GM21528 (cell line): ENCODE data around the gene ELP1.
"Not testable (repeated sequence)": the region's sequence is repeated elsewhere in the genome, so short reads cannot be mapped to it uniquely, and the experiment has no call there.

Experiments
- ATAC-seq: cut with Tn5 transposase; IDR thresholded peaks from one replicate; pipeline ENCODE4 v1.9.1; 2021; ENCODE audit warnings: mild to moderate bottlenecking, moderate library complexity; ENCODE audit not compliant: unreplicated experiment, low FRiP score

The ELP1 gene

GRCh38 chr9:108933718-108934322 lies at the start of gene ELP1:
Gene ELP1, minus strand, starts transcription at chr9:108934124. Its CDS starts 2,978 bp downstream, at chr9:108931146.
- peak; percentile 89 for ATAC-seq

DNA sequence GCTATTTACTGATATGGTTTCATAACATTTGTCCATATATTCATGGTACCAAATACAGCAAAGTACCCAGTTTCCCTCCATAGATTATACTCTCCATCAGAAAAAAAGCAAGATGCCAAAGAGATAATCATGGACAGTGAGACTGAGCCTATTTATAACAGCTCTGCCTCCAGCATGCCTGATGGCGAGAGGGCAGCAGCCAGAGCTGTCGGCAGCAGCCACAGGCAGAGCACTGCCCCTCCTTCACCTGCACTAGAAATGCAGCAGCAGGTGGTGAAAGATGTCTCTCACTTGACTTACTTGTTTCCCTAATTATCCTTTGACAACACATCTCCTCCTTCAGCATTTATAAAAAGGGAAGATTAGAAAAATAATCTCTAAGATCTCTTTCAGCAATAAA lies 47.0 kb upstream of the ELP1 start:
- ATAC-seq: no peak

GRCh38 chr9:108978205-108978604 lies 44.3 kb upstream of the ELP1 start:
- no peak for ATAC-seq

GRCh38 chr9:108973895-108974294 lies 40.0 kb upstream of the ELP1 start:
- ATAC-seq: no peak

DNA sequence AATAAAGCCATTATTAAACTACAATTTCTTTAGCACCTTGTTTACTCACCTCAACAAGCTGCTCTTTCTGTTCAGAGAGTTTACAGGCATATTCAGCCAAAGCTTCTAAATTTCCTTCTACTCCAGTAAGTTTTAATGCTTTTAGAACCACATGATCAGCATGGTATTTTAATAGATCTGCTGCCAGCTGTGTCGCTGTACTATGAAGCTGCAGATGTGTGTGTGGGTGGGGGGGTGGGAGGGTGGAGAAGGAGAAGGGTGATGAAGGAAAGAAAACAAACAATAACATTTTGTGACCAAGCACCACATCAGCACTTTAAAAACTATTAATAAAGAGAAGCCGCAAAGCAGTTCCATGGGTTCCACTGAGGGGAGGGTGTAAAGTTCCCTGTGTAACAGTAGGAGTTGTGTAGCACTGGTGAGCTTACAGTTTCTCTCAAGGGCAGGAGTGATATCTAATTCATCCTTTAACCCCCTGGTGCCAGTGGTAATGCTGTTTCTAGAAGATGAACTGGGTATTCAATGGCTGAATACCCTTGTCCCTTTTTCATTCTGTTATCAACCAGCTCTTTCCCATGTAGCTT lies 38.8 kb upstream of the ELP1 start:
- no peak for ATAC-seq

GRCh38 chr9:108972186-108972585 lies 38.3 kb upstream of the ELP1 start:
- ATAC-seq: no peak

- ATAC-seq: not testable (repeated sequence)
Observed at GRCh38 chr9:108971392-108971791, 37.5 kb upstream of the ELP1 start.

DNA sequence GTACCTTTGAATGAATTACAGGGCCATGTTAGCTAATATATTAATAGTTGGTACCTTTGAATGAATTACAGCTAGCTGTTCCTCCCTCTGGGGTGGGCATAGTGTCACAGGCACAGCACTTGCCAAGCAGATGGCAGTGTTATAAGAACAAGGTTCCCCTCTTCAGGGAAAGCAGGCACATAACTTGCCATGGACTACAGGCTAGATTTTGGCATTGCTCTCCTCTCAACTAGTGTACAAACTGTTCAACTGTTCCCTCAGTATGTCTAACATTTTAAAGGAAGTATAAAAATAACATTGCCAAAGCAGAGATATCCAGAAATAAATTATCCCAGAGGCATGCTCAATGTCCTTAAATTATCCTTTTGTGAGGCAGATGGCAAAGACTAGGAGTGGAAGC lies 34.0 kb upstream of the ELP1 start:
- no peak for ATAC-seq

DNA sequence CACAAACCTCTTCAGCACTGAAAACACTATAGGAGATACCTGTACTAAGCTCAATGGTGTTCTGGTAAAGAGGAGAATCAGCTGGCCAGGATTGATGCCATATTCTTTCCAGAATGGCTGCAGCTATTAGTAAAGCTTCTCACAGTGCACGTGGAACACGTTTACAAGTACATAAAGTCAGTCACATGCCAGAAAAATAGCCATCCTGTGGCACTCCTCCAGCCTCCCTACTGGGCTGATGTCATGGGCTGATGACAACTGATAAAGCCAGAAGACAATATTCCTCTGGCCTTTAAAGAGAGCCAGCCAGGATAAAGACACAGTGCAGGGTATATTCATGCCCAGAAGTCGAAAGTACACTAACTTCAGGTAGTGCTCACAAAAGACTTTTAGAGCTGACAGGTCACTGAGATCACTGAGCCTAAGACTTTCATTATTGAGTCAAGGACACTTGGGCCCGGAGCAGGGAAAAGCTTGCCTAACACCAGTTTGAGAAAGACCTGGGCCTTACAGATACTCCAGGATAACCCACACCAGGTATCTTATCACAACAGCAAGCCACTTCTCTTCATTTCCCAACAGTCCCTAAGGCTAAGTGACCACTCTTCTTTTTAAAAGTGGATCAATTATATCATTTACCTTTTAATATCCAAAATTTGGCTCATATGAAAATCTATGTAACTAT lies 29.7 kb upstream of the ELP1 start:
- no peak for ATAC-seq

GRCh38 chr9:108961151-108961550 lies 27.2 kb upstream of the ELP1 start:
- ATAC-seq: no peak

DNA sequence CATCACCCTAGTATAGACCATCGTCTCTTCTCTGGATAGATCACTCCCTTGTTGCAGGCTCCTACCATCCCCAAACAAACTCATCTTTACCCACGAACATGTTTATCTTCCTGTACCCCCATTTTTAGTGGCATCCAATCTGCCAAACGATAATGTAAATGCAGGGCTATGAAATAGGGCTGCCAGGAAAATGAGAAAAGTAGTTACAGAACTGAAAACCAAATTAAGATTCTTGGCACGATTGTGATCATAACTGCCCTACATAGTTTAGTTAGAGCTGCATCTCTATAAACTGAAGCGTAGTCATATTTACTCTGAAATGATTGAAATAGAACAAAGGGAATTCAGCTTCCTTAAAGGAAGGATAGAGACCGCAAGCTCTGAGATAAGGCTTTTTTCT lies 26.4 kb upstream of the ELP1 start:
- ATAC-seq: no peak

GRCh38 chr9:108956631-108957026 lies 22.7 kb upstream of the ELP1 start:
- no peak for ATAC-seq

DNA sequence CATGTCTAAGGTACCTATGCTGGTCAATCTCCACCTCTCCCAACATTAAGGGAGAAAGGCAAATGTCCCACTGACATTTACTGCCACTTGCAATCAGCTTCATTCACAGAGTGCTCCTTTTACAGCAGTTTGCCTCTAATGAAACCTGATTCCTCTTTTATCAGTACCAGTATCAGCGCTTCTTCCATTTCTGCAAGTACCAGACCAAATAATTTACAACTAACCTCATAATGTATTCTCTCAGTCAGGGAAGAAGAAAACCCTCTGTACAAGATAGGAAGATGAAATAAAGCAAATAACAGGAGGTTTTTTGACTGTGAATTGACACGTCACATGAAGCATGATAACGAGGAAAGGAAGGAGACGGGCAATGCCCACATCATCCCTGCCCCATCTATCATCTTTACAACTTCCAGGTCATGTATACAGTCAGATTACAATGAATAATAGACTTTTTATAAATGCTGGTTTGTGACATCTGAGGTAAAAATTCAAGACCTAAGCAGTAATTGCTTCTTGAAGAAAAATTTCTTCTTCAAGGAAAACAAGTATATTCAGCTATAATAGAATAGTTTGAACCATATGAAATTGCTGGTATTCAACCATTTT lies 22.2 kb upstream of the ELP1 start:
- ATAC-seq: no peak

GRCh38 chr9:108953983-108954574 lies 20.2 kb upstream of the ELP1 start:
- no peak for ATAC-seq

GRCh38 chr9:108951578-108951977 lies 17.7 kb upstream of the ELP1 start:
- ATAC-seq: no peak

DNA sequence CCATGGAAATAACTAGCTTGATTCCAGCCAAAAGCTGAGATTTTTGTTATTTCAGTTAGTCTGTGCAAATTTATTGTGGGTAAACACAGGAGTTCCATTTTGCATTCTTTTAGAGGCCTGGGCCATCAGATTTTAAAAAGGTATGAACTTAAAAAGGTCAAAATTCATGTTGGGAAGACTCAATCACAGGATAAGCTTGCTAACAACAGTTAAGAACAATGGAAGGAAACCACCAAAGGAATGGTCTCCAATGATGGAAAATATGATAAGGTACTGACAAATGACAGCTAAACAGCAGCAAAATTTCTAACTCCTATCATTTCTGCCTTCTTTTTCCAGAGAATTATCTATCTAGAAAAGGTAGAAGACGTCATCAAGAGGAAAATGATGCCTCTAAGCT lies 16.2 kb upstream of the ELP1 start:
- no peak for ATAC-seq

DNA sequence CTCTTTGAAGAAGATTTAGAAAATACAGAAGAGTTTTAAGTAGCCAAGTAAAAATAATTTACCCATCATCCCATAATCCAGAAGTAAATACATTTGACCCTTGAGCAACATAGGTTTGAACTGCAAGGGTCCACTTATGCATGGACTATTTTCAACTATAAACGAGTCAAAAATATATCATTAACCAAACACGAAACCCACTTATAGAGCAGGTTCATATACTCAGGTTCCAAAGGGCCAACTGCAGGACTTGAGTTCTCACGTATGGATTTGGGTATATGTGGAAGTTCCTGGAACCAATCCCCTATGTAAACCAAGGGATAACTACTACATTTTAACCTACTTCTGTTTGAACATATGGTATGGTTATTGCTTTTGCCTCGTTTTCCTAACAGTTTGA lies 6.1 kb upstream of the ELP1 start:
- no peak for ATAC-seq

DNA sequence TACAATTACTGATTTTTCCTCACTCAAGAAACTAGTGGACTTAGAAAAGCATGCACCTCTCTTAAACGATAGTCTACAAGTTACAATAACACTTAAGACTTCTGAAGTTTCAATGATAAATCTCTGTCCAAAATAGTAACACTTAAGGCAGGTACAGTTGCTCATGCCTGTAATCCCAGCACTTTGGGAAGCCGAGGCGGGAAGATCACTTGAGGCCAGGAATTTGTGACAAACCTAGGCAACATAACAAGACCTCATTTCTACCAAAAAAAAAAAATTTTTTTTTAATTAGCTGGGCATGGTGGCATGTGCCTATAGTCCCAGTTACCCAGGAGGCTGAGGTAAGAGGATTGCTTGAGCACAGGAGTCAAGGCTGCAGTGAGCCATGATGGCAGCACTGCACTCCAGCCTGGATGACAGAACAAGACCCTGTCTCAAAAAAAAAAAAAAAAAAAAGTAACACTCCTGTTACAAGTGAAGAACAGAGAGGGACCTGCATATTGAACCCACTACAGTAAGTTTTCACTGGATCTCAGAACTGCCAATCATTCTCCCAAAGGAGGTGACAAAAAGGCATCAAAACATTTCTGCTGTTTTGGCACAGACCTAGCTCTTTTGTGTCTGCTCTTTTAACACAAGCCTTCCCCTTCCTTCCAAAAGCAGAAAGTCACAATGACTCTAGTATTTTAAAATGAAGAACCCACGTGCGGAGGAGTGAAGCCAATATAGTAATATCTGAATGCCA lies 3.8 kb upstream of the ELP1 start:
- ATAC-seq: no peak

- ATAC-seq: peak; percentile 87
Observed at GRCh38 chr9:108934323-108934893, 484 bp upstream of the ELP1 start, which contains the start of gene ABITRAM. Gene ABITRAM, plus strand, starts transcription at chr9:108934400. Its CDS starts 87 bp downstream, at chr9:108934487.

- ATAC-seq: peak; percentile 0
Observed at GRCh38 chr9:108933231-108933717, 650 bp downstream of the ELP1 start.
